Fibroblast of the aortic adventitia (primary cell): ENCODE results near the gene GET4. TPM values are rescaled to one million over a fixed set of nuclear protein-coding genes. Genes with fewer than 3 reads are reported as not detected.
"Not testable (repeated sequence)": the region's sequence is repeated elsewhere in the genome, so short reads cannot be mapped to it uniquely, and the experiment has no call there.

Source experiments
- DNase-seq: peaks from one replicate; pipeline ENCODE4 v3.0.0-alpha.2; 2010; ENCODE audit warnings: low read depth
- H3K4me3 ChIP-seq: 2 replicates; pipeline ENCODE4 v1.5.1; 2011; ENCODE audit warnings: low read depth, mild to moderate bottlenecking, control low read depth, low read length, moderate library complexity
- total RNA-seq: library from RNA; depleted of rRNA; stranded (reverse); fragments of >200 nt; gene quantifications from 2 replicates; pipeline ENCODE4 v1.2.3, GENCODE V29; 2012; ENCODE audit warnings: low replicate concordance
- TF ChIP-seq, protein P1 (sequence below): IDR thresholded peaks from 2 replicates; pipeline ENCODE4 v1.5.1; 2011; ENCODE audit warnings: mild to moderate bottlenecking, low read length, control low read depth, inconsistent platforms; ENCODE audit not compliant: insufficient read depth

GET4 gene
- total RNA-seq, 1 donor: 14.2 TPM

DNA sequence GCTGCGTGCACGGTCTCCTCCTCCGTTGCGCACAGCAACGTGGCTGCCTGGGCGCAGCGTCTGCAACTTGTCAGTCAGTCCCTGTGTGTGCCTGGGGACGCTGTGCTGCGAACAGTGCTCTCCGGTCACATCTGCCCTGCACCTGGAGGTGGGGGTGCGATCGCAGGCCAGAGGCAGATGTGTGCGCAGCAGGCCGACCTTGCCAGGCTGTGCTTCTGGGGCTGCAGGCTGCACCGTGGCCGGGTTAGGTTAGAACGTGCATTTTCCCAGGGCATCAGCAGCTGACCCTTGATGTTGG is 8.2 kb upstream of the GET4 start:
- no peak overlapping the region for H3K4me3 ChIP-seq
- TF ChIP-seq, protein P1, sequence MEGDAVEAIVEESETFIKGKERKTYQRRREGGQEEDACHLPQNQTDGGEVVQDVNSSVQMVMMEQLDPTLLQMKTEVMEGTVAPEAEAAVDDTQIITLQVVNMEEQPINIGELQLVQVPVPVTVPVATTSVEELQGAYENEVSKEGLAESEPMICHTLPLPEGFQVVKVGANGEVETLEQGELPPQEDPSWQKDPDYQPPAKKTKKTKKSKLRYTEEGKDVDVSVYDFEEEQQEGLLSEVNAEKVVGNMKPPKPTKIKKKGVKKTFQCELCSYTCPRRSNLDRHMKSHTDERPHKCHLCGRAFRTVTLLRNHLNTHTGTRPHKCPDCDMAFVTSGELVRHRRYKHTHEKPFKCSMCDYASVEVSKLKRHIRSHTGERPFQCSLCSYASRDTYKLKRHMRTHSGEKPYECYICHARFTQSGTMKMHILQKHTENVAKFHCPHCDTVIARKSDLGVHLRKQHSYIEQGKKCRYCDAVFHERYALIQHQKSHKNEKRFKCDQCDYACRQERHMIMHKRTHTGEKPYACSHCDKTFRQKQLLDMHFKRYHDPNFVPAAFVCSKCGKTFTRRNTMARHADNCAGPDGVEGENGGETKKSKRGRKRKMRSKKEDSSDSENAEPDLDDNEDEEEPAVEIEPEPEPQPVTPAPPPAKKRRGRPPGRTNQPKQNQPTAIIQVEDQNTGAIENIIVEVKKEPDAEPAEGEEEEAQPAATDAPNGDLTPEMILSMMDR: no peak
- no peak for DNase-seq

DNA sequence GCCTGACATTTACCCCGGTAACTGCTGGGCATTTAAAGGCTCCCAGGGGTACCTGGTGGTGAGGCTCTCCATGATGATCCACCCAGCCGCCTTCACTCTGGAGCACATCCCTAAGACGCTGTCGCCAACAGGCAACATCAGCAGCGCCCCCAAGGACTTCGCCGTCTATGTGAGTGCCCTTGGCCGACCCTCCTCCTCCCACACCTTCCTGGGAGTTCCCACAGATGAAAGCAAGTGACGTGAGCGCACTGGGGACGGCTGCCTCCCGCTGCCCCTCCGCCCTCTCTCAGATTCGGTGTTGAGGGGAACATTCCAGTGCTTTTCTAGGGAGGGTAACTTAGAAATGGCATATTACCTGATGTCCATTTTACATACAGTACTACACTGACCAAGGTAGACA is 7.0 kb upstream of the GET4 start:
- no peak overlapping the region for H3K4me3 ChIP-seq
- DNase-seq: no peak

DNA sequence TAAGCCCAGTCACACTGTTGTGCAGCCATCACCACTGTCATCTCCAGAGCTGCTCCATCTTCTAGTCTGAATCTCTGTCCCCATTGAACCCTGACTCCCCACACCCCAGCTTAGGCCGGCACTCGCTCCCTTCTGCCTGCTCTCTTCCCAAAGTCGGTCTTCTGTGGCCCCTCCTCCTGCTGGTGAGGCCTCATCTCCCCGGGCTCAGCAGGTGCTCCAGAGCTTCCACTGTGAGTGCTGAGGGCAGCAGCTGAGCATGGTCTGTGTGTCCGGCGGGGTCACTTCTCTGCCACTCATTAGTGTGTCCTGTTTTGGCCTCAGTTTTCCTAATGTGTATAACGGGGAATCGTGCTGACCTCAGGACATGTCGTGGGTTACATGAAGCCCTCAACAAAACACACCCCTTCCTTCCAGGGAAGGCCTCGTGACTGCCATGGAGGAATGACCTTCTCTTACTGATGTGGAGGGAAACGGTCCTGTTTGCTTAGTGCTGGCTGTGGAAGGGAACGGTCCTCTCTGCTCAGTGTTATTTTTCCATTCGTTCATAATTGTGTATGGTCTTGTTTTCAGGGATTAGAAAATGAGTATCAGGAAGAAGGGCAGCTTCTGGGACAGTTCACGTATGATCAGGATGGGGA is 4.3 kb upstream of the GET4 start:
- TF ChIP-seq, protein P1: no peak
- no peak overlapping the region for H3K4me3 ChIP-seq
- DNase-seq: no peak

More for the DNA sequence above, 7.0 kb upstream of the GET4 start:
- TF ChIP-seq, protein P1: no peak

DNA sequence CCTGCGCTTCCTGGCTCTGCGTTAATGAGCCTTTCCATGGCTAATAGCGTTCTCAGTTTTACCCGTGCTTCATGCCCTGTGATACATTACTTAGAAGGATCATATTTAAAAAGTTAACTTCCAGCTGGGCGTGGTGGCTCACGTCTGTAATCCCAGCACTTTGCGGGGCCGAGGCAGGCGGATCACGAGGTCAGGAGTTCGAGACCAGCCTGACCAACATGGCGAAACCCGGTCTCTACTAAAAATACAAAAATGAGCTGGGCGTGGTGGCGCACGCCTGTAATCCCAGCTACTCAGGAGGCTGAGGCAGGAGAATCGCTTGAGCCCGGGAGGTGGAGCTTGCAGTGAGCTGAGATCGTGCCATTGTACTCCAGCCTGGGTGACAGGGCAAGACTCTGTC is 3.7 kb upstream of the GET4 start:
- DNase-seq, H3K4me3 ChIP-seq: not testable (repeated sequence)

DNA sequence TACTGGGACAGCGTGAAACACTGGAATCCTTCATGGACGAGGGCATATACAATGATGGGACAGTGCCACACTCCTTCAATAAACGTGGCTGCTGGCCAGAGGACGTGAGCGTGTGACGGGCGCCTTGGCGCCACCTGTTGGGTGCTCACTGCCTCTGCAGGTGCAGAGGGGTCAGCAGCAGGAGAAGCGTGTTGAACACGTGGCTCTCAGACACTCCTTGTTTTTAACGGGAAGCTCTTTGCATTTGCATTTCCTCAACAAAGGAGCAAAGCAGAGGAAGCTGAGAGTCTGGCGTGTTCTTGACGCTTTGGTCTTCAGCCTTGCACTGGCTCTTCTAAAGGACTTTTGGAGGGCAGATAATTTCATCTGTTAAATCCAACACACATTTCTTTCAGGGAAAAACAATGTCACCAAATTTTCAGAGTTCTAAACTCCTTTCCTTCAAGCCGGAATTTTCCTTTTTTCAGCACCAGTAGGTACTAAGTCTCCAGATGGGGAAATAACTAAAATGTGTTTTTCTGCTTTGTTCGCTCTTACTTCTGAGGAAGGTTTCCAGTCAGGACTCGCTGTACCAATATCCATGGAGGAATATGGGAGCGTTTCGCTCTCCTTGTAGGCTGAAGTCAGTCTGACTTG is 2.9 kb upstream of the GET4 start:
- TF ChIP-seq, protein P1: peak; percentile 96
- DNase-seq: peak; percentile 77
- no peak overlapping the region for H3K4me3 ChIP-seq

DNA sequence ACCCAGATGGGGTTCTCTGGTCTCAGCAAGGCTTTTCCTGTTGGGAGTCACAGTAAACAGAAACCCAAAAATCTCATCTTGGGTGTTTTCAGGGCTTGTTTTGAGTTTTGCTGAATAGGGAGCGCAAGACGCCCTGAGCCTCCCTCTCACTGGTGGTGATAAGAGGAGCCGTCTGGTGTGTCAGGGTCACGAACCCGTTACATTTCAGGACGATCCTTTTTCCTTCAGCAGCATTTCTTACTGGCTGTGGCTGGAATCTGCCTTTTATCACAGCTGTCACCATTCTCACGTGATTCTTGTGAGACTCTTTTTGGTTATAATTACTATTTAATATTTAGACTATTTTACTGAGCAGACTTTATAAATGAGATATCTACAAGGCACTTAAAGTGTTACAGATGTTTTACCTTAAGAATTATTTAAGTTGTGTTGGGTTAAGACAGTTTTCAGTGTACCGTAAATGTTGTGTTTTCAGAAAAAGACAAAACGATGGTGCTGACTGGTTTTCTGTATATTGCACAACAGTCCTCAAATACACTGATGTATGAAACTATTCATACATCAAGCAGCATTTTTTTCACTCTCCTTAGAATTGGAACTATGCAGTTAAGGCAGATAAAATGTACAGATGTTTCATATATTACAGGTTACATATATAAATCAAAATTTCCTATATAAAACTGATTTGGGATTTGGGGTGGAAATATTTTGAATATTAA is 2.2 kb upstream of the GET4 start:
- no peak for DNase-seq
- no peak overlapping the region for H3K4me3 ChIP-seq
- TF ChIP-seq, protein P1: no peak

DNA sequence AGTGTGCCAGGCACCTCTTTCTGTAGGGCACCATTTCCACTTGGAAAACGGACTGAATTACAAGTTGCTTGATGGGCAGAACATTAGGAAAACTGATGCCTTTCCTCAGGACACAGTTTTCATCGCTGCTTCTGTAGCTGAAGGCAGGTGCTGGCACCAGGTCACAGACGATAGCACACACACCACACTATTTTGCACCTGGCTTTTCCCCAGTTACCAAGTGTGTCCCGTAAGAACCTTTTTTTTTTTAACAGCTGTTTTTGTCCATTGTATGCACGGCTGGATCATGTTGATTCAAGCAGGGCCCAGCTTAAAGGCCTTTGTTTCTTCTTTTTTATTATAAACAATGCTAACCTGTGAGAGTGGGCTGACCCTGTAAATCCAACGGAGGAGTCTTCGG is 1.3 kb upstream of the GET4 start:
- H3K4me3 ChIP-seq: no peak overlapping the region
- TF ChIP-seq, protein P1: no peak
- no peak for DNase-seq
